GM19397 (cell line): ENCODE measurements around the gene NRP2.

Experiments used
- ATAC-seq: cut with Tn5 transposase; IDR thresholded peaks from one replicate; pipeline ENCODE4 v1.9.1; 2021; ENCODE audit warnings: mild to moderate bottlenecking, moderate library complexity; ENCODE audit not compliant: unreplicated experiment

The NRP2 gene

GRCh38 chr2:205704127-205704741 is 21.9 kb downstream of the NRP2 start:
- ATAC-seq, result no peak

GRCh38 chr2:205705511-205706349 is 23.4 kb downstream of the NRP2 start:
- no peak for ATAC-seq

- ATAC-seq, result peak; percentile 95
Measured at GRCh38 chr2:205706769-205707381, 24.6 kb downstream of the NRP2 start.

GRCh38 chr2:205708231-205708631 is 25.9 kb downstream of the NRP2 start:
- ATAC-seq, result no peak

GRCh38 chr2:205709319-205709718 is 27.0 kb downstream of the NRP2 start:
- ATAC-seq, result no peak

- ATAC-seq, result no peak
Measured at GRCh38 chr2:205712508-205712907, 30.2 kb downstream of the NRP2 start.

- ATAC-seq, result no peak
Measured at GRCh38 chr2:205713086-205713485, 30.8 kb downstream of the NRP2 start.

- peak; percentile 61 for ATAC-seq
Measured at GRCh38 chr2:205714058-205714776, 31.9 kb downstream of the NRP2 start.

GRCh38 chr2:205714789-205715720 is 32.8 kb downstream of the NRP2 start:
- no peak for ATAC-seq

GRCh38 chr2:205715831-205716525 is 33.7 kb downstream of the NRP2 start:
- no peak for ATAC-seq

- ATAC-seq, result no peak
Measured at GRCh38 chr2:205717175-205717846, 35.0 kb downstream of the NRP2 start.

- ATAC-seq, result no peak
Measured at GRCh38 chr2:205717999-205718398, 35.7 kb downstream of the NRP2 start.

GRCh38 chr2:205719847-205720246 is 37.5 kb downstream of the NRP2 start:
- ATAC-seq, result no peak

GRCh38 chr2:205720451-205720902 is 38.2 kb downstream of the NRP2 start:
- ATAC-seq, result no peak

GRCh38 chr2:205721057-205721449 is 38.8 kb downstream of the NRP2 start:
- no peak for ATAC-seq

GRCh38 chr2:205722283-205722918 is 40.1 kb downstream of the NRP2 start:
- no peak for ATAC-seq

GRCh38 chr2:205723179-205723578 is 40.9 kb downstream of the NRP2 start:
- ATAC-seq, result no peak

GRCh38 chr2:205725059-205725458 is 42.8 kb downstream of the NRP2 start:
- ATAC-seq, result no peak

GRCh38 chr2:205726506-205726905 is 44.2 kb downstream of the NRP2 start:
- no peak for ATAC-seq
